HG02623 (cell line): ENCODE results near the gene MYO1E.
"Not testable (repeated sequence)": the region's sequence is repeated elsewhere in the genome, so short reads cannot be mapped to it uniquely, and the experiment has no call there.

Experiments
- ATAC-seq: cut with Tn5 transposase; IDR thresholded peaks from one replicate; pipeline ENCODE4 v1.9.1; 2021; ENCODE audit warnings: moderate library complexity; ENCODE audit not compliant: unreplicated experiment

MYO1E gene

DNA sequence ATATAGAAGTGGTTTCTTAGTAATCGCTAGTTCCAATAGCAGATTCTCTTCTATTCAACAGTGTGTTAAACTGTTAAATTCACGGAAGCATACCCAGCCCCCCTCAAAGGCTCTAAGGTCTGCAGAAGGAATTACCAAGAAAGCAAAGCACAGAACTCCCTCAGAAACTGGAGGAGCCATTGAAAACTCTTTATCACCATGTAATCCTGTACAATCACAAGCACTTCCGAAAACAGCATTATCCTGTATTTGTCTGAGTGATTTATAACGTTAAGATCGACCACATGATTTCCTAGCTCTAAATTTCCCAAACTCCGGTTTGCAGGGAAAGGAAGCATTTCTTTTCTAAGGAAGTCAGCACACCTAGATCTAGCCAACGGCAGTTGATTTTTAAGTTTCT, 20.0 kb downstream of the MYO1E start:
- ATAC-seq, result no peak

DNA sequence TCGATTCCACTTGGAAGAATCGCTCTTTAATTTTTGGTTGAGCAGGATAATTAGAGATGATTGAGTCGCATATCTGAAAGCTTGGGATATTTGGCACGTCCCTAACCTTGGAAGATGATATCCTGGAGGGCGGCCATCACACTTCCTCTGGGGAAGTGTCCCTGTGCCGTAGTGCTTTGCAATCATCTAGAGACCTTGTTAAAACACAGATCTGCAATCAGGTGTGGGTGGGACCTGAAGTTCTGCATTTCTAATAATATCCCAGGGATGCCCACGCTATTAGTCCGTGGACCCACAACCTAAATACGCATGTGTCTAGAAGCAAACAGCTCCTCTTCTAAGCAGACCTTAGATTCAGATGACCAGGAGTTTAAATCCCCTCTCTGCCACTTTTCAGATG, 20.5 kb downstream of the MYO1E start:
- no peak for ATAC-seq

DNA sequence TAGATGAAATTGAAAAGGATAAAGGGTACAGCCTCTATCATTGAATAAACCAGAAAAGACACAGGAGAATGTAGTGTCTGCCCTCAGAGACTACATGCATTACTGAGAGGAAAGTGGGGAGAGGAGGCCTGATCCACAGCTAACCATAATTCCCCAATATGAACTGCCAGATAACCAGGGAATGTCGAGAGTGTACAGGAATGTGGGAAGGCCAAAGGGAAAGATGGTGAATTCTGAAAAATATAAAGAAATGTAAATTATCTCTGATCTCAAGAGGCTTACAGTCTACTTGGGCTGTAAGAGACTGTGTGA, 22.3 kb downstream of the MYO1E start:
- ATAC-seq, result no peak

DNA sequence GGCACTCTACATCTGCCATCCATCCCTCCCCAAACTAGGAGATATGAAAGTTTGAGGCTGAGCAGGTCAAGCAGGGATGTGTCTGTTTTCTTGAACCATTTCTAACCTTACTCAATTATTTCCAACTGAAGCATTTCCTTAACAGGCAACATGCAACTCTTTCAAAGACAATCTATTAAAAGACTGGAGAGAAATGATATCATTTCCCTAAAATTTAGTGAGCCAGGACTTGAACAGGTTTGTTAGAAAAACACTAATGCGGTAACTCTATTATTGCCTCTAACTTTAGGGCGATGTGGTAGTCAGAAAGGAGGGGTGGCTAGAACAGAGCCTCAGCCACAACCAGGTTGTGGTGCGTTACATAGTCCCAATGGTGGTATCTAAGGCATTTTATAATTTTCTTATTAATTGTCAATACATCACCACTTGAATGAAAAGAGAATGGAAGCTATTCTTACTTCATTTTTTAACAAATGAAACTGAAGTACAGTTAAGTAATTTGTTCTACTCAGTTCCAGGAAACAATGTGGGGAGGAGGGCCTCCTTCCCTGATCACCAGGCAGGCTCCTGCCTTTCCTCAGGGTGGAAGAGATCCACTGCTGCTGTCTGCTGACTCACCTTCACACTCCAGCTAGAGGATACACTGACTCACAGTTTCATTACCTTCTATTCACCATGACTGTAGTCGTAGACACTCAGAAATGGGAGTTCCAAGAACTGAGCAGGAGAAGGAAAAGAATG, 22.8 kb downstream of the MYO1E start:
- no peak for ATAC-seq

DNA sequence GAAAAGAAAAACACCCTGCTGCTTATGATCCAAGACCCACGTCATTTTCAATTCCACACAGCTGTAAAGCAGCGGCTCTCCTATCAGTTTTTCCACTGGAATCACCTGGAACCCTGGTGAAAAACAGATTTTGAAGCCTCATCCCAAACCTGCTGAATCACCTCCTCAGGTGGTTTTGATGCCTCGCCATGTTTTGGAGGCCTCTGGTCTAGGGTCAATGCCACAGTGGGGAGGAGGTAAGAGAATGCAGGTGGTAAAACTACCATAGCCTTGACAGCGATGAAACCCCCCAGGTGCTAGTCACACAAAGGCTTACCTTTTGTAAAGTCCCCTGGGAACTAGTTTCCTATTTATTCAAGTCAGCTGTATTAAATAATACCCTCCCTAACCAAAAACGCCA, 24.8 kb downstream of the MYO1E start:
- ATAC-seq, result no peak

DNA sequence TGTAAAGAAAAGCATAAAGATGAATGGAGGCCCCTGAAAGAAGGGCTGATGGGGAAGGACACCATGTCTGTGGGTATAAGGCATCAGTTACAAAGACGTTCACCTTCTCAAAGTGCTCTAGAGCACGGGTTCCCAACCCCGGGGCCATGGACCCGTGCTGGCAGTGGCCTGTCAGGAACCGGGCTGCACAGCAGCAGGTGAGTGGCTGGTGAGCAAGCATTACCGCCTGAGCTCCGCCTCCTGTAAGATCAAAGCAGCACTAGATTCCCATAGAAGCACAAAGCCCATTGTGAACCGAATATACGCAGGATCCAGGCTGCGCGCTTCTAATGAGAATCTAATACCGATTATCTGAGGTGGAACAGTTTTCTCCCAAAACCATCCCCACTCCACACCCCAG, 25.7 kb downstream of the MYO1E start:
- ATAC-seq, result no peak

DNA sequence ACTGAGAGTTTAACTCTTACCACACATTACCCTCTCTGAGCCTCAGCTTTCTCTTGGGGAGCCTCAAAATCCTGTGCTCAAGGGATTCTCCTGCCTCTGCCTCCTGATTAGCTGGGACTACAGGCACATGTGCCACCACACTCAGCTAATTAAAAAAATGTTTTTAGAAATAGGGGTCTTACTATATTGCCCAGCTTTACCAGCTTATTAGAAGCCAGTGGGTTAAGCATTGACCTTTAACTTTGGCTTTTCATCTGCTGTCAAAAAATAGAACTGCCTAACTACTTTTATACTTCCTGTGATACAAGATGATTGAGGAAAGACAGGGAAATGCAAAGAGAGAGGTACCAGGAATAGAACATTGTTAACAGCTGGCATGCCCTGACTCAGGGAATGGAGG, 27.3 kb downstream of the MYO1E start:
- ATAC-seq, result no peak

DNA sequence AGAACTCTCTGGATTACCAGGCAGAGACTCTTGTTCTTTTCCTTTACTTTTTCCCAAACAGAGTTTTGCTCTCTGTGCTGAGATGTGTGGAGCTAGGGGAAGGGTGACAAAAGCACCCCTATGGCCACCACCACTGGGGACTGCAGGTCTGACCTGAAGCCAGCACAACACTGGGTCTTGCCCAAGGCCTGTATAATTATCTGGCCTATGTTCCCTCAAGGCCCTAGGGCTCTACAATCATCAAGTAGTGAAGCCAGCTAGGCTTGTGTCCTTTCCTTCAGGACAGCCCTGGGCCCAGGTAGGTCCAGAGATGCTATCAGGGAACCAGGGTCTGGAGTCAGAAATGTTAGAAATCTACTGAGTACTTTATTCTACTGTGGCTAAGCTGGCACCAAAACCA, 28.4 kb downstream of the MYO1E start:
- no peak for ATAC-seq

DNA sequence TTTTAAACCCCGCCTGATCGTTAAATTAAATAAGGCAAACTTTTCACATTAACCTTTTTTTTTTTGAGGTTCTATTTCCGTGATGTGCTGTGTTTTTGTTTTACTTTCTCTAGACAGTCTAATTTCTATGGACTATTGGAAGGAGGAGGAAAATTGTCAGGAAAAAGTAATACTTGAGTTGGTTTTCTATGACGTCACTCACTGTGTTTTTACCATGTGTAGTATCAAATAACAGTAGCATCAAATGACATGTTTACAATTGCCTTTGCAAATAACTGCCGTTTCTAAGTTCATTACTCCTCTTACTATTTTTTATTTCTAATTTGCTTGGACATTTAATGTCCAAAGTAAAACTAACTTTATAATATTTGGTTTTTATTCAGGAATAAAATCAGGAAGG, 32.3 kb downstream of the MYO1E start:
- ATAC-seq, result no peak

DNA sequence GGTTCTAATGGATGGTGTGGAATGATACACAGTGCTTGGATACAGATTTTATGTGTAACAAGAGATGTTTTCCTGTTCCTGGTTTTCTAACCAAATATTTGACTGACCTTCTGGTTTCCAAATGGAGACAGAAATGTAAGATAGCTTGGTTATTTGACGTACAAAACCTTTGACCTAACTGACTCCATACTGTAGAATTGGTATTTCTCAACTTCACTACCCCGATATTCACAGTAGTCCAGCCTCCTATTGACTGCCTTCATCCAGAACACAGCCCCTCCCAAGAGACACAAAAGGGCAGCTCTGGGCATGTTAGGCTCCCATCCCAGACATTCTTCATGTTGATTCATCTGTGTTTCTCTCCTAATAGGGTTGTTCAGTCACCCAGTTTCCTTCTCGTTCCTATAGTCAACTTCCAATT, 33.4 kb downstream of the MYO1E start:
- ATAC-seq, result no peak

DNA sequence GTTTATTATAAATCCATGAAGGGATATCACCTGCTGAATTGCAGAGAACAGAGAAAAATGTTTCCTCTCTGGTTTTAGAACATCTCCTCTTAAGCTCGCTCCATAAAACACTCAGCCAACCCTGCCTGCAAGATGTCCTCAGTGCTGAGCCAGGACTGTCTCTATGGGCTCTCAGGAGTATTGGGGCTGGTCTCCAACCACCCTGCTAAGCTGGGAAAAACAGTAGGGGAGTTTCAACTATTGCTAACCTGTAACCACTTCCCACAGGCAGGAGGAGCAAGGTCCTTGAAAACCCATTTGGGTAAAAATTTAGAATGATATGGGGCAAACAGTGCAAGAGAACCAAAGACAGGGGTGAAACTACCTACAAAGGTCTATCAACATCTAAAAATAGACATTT, 34.3 kb downstream of the MYO1E start:
- no peak for ATAC-seq

DNA sequence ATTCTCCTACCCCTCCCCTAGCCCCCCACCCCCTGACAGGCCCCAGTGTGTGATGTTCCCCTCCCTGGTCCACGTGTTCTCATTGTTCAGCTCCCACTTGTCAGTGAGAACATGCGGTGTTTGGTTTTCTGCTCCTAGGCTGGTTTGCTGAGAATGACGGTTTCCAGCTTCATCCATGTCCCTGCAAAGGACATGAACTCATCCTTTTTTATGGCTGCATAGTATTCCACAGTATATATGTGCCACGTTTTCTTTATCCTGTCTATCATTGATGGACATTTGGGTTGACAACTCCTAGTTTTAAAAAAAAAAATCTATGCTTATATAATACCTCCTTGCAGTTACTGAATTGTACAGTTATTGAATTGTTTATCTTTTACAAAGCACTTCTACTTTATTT, 35.9 kb downstream of the MYO1E start:
- ATAC-seq, result not testable (repeated sequence)

DNA sequence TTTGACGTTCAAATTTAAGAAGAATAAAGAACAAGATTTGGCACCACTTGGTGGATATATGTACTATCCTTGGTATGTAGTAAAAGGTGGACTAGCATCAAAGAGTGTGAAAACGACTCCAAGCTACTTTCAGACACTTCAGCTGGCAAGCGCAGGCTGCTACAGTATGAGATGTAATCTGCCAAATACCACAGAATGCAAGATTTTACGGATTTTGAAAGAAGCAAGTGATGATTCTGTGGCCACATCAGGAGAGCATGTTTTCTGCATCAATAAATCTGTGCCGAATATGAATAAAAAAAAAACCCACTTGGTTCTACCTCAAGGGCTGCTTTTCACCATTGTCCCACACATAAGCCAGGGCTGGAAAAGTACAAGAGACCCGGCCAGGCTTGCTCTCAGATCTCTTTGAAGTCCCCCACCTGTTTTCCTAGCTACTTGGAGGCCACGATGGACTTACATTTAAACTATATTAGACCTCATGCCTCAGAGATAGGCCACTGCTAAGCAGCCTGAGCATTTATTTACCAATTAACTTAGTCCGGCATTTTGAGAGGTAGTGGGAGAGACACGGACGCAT, 37.4 kb downstream of the MYO1E start:
- no peak for ATAC-seq

DNA sequence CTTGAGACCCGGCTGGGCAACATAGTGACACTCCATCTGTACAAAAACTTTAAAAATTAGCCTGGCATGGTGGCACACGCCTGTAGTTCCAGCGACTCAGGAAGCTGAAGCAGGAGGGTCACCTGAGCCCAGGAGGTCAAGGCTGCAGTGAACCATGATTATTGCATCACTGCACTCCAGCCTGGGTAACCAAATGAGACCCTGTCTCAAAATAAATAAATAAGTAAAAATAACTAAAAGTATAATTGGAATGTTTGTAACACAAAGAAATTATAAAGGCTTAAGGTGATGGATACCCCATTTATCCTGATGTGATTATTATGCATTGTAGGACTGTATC, 38.6 kb downstream of the MYO1E start:
- ATAC-seq, result no peak

DNA sequence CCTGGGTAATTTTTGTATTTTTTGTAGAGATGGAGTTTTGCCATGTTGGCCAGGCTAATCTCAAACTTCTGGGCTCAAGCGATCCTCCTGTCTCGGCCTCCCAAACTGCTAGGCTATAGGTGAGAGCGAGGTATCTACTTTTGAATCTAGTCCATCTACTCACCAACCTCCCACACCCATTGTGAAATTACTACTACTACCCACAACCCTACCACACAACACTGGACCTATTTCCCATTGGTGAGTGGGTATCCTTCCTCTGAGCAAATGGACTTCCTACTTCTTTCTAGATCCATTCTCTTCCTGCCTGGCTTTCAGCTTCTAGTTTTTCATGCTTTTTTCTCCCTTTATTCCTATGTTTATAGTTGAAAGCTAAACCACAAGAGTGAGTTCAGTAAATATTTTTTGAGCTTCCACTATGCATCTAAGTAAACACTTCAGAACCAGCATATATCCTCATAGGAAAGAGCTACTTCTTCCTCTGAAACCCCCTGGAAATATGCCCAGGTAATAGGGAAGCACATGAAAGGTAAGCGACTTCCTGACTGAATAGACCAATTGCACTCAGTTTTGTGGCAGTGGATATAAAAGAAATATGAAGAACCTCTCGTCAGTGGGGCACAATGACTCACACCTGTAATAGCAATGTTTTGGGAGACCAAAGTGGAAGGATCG, 39.1 kb downstream of the MYO1E start:
- ATAC-seq, result no peak

DNA sequence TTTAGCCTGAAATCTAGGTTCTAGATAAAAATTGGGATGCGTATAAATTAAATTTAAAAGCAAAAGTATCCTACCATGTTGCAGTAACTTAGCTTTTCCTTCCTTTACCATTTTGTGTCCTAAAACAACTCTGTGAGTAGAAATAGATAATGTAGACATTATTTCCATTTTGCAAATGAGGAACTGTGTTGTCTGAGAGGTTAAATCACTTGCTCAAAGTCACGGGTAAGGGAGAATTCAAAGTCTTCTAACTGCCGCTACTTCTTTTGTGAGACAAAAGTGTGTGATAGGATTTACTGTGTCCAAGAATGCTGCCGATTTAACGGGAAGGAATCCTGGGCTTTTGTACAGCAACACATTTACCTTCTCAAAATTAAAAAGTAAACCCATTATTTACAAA, 40.7 kb downstream of the MYO1E start:
- no peak for ATAC-seq

DNA sequence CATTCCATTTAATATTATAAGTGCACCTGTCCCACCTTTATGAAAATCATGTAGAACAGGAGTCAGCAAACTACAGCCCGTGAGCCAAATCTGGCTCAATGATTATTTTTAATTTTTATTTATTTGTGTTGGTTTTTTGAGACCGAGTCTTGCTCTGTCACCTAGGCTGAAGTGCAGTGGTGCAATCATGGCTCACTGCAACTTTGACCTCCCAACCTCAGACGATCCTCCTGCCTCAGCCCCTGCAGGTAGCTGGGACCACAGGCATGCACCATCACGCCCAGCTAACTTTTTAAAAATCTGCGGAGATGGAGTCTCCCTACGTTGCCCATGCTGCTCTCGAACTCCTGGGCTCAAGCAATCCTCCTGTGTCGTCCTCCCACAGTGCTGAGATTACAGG, 42.0 kb downstream of the MYO1E start:
- no peak for ATAC-seq

DNA sequence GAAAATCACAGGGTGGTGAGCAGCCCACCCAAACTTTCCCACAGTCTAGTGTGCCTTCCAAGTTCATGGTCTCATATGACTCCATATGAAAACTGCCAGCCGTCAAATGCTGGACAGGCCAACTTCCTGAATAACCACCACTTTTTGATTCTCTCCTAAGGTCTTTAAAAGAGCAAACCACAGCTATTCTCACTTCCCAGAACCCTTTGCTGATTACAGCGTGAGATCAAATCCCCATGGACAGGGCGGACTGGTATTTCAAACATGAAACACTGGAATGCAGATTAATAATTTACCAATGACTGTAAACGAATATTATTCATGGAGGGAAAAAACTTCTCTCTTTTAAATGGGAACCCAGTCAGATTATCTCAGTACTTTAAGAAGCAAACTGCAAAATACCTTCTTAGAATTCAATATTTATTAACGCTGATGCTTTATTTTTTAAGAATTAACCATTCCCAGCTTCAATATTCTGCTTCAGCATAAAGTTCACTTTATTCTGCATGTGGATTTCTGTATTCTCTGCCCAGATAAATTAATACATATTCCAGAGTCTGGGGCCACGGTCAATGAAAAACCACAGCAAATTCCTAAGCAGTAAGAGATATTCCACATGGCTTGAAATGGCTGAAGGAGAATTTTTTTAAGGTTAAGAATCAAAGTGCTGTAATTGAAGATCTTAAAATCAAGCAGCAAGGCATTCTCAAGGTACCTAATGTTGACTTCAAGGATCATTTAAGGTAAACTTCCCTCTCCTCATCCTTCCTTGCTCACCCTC, 42.9 kb downstream of the MYO1E start:
- ATAC-seq, result no peak

DNA sequence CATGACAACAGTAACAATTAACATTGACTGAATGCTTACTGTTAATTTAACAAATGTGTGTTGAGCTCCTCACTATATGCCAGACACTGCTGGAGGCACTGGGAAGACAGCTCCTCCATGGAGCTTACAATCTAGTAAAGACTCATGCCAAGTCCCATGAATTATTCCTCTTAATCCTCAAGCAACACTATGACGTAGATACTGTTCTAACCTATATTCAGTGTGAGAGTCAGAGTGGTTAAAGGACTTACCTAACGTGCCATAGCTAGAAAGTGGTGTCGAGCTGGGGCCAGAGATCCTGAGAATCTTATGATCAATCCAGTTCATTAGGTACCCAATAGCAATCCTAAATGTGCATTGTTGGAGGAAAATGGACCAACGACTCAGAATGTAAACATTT, 43.6 kb downstream of the MYO1E start:
- no peak for ATAC-seq

DNA sequence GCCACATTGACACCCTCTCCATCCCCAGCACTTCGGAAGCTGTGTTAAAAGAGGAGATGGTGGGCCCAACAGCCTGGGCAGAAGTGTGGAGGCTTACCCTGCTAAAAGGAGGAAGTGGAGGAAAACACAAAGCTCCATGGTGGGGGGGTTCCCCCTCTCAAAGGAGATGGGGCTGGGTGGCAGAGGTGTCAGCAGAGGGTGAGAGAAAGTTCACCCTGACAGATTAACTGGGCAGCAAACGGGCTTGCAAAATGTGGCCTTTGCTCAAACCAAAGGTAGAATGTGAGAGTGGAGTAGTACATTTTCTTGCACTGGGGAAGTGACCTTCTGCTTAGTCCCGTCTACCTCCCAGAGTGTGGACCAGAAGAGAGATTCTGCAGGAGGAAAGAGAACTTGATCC, 44.7 kb downstream of the MYO1E start:
- ATAC-seq, result no peak

DNA sequence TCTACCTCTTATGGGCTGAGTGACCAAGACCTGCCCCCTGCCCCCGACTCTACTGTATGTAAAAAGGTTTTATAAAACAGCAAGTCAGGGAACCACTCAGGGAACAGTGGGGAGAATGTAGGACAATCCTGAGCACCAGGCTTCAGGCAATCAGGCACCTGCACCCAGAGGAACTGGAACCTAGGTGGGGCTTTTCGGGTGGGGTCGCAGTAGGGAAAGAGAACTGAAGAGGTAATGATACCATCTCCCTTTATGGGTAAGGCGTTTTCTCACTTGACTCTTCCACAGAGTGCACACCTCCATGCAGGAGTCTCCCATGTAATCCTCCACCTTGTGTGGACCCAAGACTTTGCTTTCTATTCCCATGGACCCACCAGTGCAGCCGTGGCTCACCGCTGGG, 45.8 kb downstream of the MYO1E start:
- no peak for ATAC-seq
